ENCODE data around the gene UBA52.

Gene UBA52

GRCh38 chr19:18608805-18609716 lies 37.4 kb downstream of the UBA52 start:
- no peak for DNase-seq

GRCh38 chr19:18609717-18610051 lies 38.0 kb downstream of the UBA52 start:
- no peak for DNase-seq

GRCh38 chr19:18610245-18610555 lies 38.5 kb downstream of the UBA52 start:
- no peak for DNase-seq

- no peak for DNase-seq
Observed at GRCh38 chr19:18610556-18611326, 39.1 kb downstream of the UBA52 start.

GRCh38 chr19:18611327-18612050 lies 39.8 kb downstream of the UBA52 start:
- DNase-seq = no peak

- DNase-seq = no peak
Observed at GRCh38 chr19:18612051-18612771, 40.6 kb downstream of the UBA52 start.

GRCh38 chr19:18612772-18613588 lies 41.3 kb downstream of the UBA52 start, which contains the start of gene TMEM59L:
TSS of gene TMEM59L (plus strand) at chr19:18612870. CDS start at chr19:18612959, 89 bp downstream.
- DNase-seq = no peak

GRCh38 chr19:18613589-18614234 lies 42.1 kb downstream of the UBA52 start:
- no peak for DNase-seq

GRCh38 chr19:18616023-18616422 lies 44.4 kb downstream of the UBA52 start:
- no peak for DNase-seq

- no peak for DNase-seq
Observed at GRCh38 chr19:18617562-18617961, 45.9 kb downstream of the UBA52 start.

- no peak for DNase-seq
Observed at GRCh38 chr19:18618236-18618635, 46.6 kb downstream of the UBA52 start.

GRCh38 chr19:18620311-18620710 lies 48.7 kb downstream of the UBA52 start:
- DNase-seq = no peak

GRCh38 chr19:18620902-18621301 lies 49.2 kb downstream of the UBA52 start:
- no peak for DNase-seq

- DNase-seq = no peak
Observed at GRCh38 chr19:18626906-18627305, 55.2 kb downstream of the UBA52 start.
